Spinal cord (tissue), 10 donors: Measurements from ENCODE around the gene MCM3. TPM values are rescaled to one million over a fixed set of nuclear protein-coding genes. Genes with fewer than 3 reads are reported as not detected.

ENCODE experiments used
- DNase-seq, 6 donors: peaks; one replicate each; pipeline versions ENCODE4 v3.0.0 to v3.0.0-alpha.2; 2013 to 2015; ENCODE audit warnings: low spot score in 6 of 6, low read depth in 4 of 6
- H3K27ac ChIP-seq: one replicate; pipeline ENCODE4 v1.5.1; 2013; ENCODE audit warnings: low read depth, low read length, control low read depth
- H3K27me3 ChIP-seq: one replicate; pipeline ENCODE4 v1.6.1; 2013; ENCODE audit warnings: low read length; ENCODE audit not compliant: control insufficient read depth, insufficient read depth
- H3K36me3 ChIP-seq: one replicate; pipeline ENCODE4 v1.6.1; 2013; ENCODE audit warnings: low read length; ENCODE audit not compliant: control insufficient read depth, insufficient read depth
- H3K4me1 ChIP-seq: one replicate; pipeline ENCODE4 v1.6.1; 2013; ENCODE audit warnings: low read length; ENCODE audit not compliant: control insufficient read depth, insufficient read depth
- H3K4me3 ChIP-seq: one replicate; pipeline ENCODE4 v1.5.1; 2013; ENCODE audit warnings: low read depth, low read length, control low read depth
- H3K9me3 ChIP-seq: one replicate; pipeline ENCODE4 v1.6.1; 2013; ENCODE audit warnings: low read length; ENCODE audit not compliant: control insufficient read depth, insufficient read depth
- WGBS: methylation state at CpG from one replicate; pipeline ENCODE4 v1.1.5; 2013; ENCODE audit warnings: missing lambda C conversion rate; ENCODE audit not compliant: insufficient coverage; 5-methylcytosine and 5-hydroxymethylcytosine counted together
- polyA plus RNA-seq, 2 donors: library from polyadenylated mRNA; unstranded; fragments of 120-200 nt; gene quantifications; one replicate each; pipeline ENCODE4 v1.2.1, GENCODE V29; 2013; ENCODE audit not compliant: insufficient read length in 2 of 2
- total RNA-seq, 2 donors: library from RNA; depleted of rRNA in 1 of 2; stranded (reverse); fragments of 120-200 nt in 1 of 2; fragments of >200 nt in 1 of 2; gene quantifications; one replicate each; pipeline versions ENCODE4 v1.2.3 to v1.2.4, GENCODE V29; 2013 to 2014
- donor health status: healthy.

Gene MCM3
- total and polyA plus RNA-seq, 4 donors, result 31.9 to 61.4 (median 35.2) TPM

DNA sequence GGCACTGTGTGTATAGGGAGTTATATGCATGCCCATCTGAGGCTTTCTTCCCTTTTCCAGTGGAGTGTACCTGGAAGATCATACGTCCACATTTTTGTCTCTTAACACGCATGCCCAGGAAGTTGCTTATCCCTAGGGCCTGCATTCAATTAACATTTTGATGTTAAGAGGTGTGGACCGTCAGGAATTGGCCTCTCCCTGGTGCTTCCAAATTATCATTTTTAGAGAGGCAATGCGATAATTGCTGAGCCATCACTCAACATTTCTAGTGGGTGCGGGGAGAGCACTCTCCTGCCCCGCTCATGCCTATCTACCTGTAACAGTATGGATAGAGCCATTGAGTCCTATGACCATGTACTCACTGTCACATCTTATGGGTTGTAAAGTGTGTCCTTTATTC lies 39.6 kb upstream of the MCM3 start:
- DNase-seq, result no peak
- Histone ChIP-seq H3K4me1 (peaks cover 2% of the 10 kb centered on the region), H3K27me3 (no peaks in the 10 kb centered on the region), H3K4me3 (no peak overlapping the region), H3K9me3 (no peaks in the 10 kb centered on the region), H3K27ac (no peak overlapping the region), H3K36me3 (no peaks in the 10 kb centered on the region)
- WGBS, result 90% methylated on average over 2 of the region's 6 CpGs

DNA sequence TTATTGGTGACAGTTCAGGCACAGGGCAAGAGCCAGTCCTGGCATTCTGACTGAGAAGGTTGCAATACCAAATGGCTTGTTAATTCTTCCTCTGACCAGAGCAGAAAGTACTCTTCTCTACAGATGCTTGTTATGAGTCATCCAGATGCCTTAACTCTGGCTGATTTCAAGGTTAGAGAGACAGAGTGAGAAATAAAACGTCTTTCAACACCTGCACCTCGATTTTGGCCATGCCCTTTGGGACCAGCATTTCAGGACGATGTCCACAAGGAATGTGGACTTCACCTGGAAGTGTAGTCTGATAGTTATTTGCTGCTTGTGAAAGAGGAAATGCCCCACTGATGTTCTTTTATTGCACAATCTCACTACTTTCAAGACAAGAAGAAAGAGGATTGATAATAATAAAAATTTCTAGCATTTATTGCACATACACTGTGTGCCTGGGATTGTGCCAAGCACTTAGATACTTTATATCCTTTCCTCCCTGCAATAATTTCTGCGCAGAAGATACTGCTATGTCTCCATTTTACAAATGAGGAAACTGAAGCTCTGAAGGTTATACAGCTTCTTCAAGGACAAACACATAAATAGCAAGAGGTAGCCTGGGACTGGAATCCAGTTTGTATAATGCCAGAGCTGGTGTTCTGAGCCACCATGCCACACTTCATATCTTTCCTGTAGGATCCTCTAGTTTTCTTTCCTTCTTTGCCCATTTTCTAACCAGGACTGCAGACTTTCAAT lies 33.5 kb upstream of the MCM3 start:
- no peaks in the 10 kb centered on the region for H3K4me1 ChIP-seq
- no peaks in the 10 kb centered on the region for H3K27me3 ChIP-seq
- H3K4me3 ChIP-seq, result no peak overlapping the region
- H3K27ac ChIP-seq, result no peak overlapping the region
- no peak for DNase-seq
- no peaks in the 10 kb centered on the region for H3K36me3 ChIP-seq
- H3K9me3 ChIP-seq, result no peaks in the 10 kb centered on the region
- no CpG with 5 or more reads among the region's 4 CpGs for WGBS

DNA sequence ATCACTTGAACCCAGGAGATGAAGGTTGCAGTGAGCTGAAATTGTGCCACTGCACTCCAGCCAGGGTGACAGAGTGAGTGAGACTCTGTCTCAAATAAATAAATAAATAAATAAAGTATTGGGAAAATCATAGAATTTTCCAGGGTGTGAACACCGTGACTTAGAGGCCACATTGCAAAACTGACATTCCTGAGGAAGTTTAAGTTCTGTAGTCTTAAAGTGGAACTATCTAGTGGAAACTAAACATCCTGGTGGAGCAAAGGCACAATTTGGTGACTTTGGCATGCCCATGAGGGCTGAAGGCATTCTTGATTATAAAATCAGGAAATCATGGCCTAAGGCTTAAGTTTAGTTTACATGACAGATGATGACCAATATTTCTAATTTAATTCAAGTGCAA lies 32.7 kb upstream of the MCM3 start:
- no peak for DNase-seq
- WGBS, result no CpG with 5 or more reads among the region's 1 CpG
- Histone ChIP-seq H3K9me3 (no peaks in the 10 kb centered on the region), H3K4me1 (peaks cover under 1% of the 10 kb centered on the region), H3K27me3 (no peaks in the 10 kb centered on the region), H3K27ac (no peak overlapping the region), H3K36me3 (no peaks in the 10 kb centered on the region), H3K4me3 (no peak overlapping the region)

DNA sequence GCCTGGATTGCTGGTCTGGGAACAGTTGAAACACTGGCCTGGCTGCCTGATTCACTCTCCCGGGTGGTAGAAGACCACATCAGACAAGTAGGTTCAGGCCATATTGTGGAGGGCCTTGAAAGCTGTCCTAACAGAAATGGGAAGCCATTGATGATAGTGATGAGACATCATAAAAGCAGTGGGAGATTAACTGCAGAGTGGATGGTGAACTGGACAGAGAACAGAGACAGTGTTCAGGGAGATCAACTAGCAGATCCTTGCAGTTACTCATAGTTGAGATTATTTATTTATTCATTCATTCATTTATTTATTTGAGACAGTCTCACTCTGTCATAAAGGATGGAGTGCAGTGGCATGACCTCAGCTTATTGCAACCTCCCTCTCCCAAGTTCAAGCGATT lies 30.2 kb upstream of the MCM3 start:
- peaks cover 3% of the 10 kb centered on the region for H3K4me1 ChIP-seq
- H3K27me3 ChIP-seq, result no peaks in the 10 kb centered on the region
- DNase-seq, result no peak
- WGBS, result 92% methylated on average over 1 of the region's 2 CpGs
- no peak overlapping the region for H3K27ac ChIP-seq
- H3K9me3 ChIP-seq, result no peaks in the 10 kb centered on the region
- no peak overlapping the region for H3K4me3 ChIP-seq
- no peaks in the 10 kb centered on the region for H3K36me3 ChIP-seq

DNA sequence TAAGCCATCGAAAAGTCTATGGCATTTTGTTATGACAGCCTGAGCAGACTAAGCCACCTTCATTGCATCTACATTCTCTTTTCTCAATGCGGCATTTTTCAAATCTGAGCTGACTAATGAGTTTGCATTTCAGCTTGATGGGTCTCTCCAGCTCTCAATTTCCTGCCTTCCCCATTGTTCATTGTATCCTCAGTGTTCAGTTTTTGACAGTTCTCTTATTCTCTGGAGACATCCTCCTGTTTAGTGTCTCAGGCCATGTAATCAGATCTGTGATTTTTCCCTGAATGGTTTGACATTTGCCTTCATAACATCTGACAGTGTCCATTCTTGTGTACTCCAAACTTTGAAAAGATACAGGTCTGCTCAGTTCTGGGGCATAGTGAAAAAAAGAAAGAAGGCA lies 27.9 kb upstream of the MCM3 start:
- WGBS, result 95% methylated on average over 2 of the region's 2 CpGs
- peaks cover 3% of the 10 kb centered on the region for H3K4me1 ChIP-seq
- H3K9me3 ChIP-seq, result no peaks in the 10 kb centered on the region
- H3K36me3 ChIP-seq, result no peaks in the 10 kb centered on the region
- H3K4me3 ChIP-seq, result no peak overlapping the region
- no peaks in the 10 kb centered on the region for H3K27me3 ChIP-seq
- DNase-seq, result no peak
- H3K27ac ChIP-seq, result no peak overlapping the region

DNA sequence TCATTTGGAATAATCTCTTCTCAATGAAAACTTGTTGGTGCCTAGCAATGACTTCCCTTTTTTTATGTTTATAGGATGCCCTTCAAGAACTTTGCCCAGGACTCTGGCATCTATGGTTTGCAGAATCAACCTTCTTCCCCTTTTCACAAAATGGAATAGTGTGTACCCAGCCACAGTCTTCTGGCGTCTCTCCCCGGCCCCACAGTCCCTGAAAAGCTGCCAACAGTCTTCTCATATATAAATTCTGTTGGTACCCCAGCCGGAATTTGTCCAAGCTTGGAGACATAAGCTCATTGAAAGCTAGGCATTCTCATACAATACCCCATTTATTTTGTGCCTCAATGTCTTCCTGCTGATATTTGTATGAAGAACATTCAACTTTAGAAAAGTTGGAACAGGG lies 26.4 kb upstream of the MCM3 start:
- WGBS, result 50% methylated on average over 2 of the region's 3 CpGs
- H3K9me3 ChIP-seq, result no peaks in the 10 kb centered on the region
- peak overlapping the region; percentile 22 for H3K27ac ChIP-seq
- no peak overlapping the region for H3K4me3 ChIP-seq
- no peaks in the 10 kb centered on the region for H3K36me3 ChIP-seq
- peaks cover 11% of the 10 kb centered on the region for H3K4me1 ChIP-seq
- DNase-seq, result peak in 4 of 6 donors; percentile 26 to 77 (median 38)
- no peaks in the 10 kb centered on the region for H3K27me3 ChIP-seq

DNA sequence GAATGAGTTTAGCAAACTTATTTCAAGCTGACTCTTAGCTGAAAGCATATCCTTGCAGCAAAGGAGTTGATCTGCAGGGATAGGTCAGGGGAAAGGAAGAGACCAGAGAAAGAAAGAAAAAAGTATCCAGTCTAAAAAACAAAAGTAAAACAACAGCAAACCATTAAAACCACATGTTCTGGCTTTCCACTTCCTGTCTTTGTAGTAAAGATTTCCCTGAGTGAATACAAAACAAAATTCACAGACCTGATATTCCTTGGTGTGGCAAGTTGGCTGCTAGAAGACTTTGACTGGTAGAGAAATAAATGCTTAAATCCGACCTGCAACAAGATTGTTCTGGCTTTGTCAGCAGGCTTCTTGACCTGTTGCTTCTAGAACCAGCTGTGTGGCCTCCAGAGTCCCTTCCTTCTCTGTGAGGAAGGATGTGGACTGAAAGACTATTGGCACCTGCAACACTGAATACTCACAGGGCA lies 23.4 kb upstream of the MCM3 start:
- Histone ChIP-seq H3K9me3 (no peaks in the 10 kb centered on the region), H3K4me3 (no peak overlapping the region), H3K27me3 (no peaks in the 10 kb centered on the region), H3K4me1 (peaks cover 18% of the 10 kb centered on the region), H3K27ac (no peak overlapping the region), H3K36me3 (no peaks in the 10 kb centered on the region)
- 83% methylated on average over 1 of the region's 1 CpG for WGBS
- DNase-seq, result no peak

DNA sequence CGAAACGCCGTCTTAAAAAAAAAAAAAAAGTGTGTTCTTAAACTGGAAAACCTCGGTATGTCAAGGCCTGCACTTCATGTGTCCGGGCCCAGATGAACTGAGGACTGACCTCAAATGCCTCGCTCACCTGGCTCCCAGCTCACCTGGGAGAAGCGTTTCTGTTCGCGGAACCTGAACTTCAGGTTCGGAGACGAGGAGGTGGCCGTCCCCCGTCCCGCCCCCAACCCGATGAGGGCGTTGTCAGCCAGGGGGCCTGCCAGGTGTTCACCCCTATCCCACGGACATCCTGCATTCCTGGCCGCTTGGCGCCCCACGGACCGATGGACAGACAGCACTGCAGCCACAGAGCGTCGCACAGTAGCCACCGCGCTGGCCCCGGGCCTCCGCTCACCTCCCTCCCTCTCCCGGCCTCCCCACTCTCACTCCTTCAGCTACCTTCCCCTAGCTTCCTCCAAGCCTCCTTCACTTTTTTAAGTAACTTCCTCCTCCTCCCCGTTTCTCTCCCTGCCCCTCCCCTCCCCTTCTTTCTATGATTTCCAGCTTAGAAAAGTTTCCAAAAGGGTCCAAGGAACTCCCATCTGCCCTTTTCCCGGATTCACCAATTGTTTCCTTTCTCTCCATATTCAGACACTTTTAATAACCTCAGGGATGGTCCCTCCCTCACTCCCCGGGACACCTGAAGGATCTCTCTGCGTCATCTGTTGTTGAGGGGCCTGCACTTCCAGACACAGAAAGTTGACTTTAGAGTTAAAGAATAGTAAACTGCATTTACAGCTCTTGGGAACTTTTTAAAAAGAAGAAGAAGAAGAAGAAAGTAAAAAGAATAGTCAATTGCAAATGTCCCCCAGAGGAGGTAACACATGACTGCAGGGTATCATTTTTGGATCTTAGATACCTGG lies 22.7 kb upstream of the MCM3 start:
- H3K27ac ChIP-seq, result no peak overlapping the region
- 40% methylated on average over 30 of the region's 32 CpGs for WGBS

DNA sequence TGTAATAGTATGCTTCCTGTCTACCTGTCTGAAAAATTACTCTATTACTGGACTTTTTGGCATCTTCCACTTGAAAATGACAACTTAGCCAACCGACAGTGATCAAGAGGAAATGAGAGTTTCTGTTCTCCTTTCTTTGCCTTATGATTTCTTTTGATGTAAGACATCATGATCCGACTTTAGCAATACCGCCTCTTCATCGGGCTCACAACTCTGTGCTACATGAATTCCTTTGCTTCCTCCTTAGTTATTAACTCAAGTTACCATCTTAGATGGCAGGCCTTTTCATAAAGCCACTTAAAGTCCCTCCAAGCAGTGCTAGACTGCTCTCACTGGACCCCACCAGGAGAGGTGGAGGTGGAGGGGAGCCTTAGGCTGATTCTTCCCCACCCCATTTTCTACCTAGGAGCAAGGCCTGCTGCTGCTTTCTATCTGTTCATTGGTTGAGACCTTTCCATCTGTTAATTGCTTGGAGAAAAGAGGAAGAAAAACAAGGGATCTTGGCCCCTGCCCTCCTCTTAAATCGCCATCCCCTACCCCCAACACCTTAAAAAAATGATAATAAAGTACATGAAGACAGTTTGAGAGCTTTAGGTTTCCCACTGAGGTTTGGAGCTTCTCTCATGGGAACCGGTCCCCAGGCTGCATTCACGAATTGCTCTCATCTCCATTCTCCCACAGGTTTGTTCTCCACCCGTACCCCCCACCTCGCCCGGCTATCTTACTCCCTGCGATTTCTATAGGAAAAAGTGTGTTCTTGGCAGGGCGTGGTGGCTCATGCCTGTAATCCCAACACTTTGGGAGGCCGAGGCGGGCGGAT lies 21.6 kb upstream of the MCM3 start:
- Histone ChIP-seq H3K27me3 (no peaks in the 10 kb centered on the region), H3K9me3 (no peaks in the 10 kb centered on the region), H3K4me3 (no peak overlapping the region), H3K27ac (no peak overlapping the region), H3K36me3 (no peaks in the 10 kb centered on the region), H3K4me1 (peaks cover 15% of the 10 kb centered on the region)
- 100% methylated on average over 3 of the region's 15 CpGs for WGBS
- no peak for DNase-seq

More for the DNA sequence above, 22.7 kb upstream of the MCM3 start:
- no peaks in the 10 kb centered on the region for H3K27me3 ChIP-seq
- peaks cover 18% of the 10 kb centered on the region for H3K4me1 ChIP-seq
- no peaks in the 10 kb centered on the region for H3K36me3 ChIP-seq
- no peaks in the 10 kb centered on the region for H3K9me3 ChIP-seq
- DNase-seq, result no peak
- H3K4me3 ChIP-seq, result no peak overlapping the region
